PC-3 (cell line): ENCODE data around the gene NAA25.

Experiments used
- EZH2 ChIP-seq: fragments of 300-600 bp; sonication (generic); IDR thresholded peaks from one replicate; pipeline ENCODE4 v1.6.1; 2017; ENCODE audit warnings: antibody characterized with exemption, mild to moderate bottlenecking, low read length; ENCODE audit not compliant: unreplicated experiment
- EZH2phosphoT487 ChIP-seq: fragments of 300-600 bp; sonication (generic); IDR thresholded peaks from 2 replicates; pipeline ENCODE4 v1.6.1; 2018; ENCODE audit warnings: mild to moderate bottlenecking, antibody characterized with exemption, low read length, borderline replicate concordance
- TF ChIP-seq, protein P1 (sequence below): fragments of 300-600 bp; sonication (generic); conservative IDR thresholded peaks from 2 replicates; pipeline ENCODE4 v1.5.1; 2017; ENCODE audit warnings: antibody characterized with exemption, low read depth, mild to moderate bottlenecking, low read length

DNA sequence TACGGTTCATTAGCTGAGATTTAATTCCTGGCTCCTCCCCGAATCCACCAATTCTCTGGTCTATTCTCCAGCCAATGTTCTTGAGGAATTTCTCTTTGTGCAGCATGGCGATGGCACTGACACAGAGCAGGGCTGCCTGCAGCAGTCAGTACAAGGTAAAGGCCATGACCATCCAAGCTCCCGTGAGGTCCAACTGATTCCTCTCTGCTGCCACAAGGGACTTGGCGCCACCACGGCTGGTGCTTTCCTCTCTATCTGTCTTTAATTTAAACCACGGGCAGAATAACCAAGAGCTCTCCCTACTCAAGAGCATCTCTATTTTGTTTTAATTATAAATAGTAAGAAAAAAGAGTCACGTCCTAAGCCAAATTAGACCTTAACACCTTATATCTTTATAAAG is 107.8 kb downstream of the NAA25 start:
- TF ChIP-seq, protein P1, sequence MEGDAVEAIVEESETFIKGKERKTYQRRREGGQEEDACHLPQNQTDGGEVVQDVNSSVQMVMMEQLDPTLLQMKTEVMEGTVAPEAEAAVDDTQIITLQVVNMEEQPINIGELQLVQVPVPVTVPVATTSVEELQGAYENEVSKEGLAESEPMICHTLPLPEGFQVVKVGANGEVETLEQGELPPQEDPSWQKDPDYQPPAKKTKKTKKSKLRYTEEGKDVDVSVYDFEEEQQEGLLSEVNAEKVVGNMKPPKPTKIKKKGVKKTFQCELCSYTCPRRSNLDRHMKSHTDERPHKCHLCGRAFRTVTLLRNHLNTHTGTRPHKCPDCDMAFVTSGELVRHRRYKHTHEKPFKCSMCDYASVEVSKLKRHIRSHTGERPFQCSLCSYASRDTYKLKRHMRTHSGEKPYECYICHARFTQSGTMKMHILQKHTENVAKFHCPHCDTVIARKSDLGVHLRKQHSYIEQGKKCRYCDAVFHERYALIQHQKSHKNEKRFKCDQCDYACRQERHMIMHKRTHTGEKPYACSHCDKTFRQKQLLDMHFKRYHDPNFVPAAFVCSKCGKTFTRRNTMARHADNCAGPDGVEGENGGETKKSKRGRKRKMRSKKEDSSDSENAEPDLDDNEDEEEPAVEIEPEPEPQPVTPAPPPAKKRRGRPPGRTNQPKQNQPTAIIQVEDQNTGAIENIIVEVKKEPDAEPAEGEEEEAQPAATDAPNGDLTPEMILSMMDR = no peak
- TF ChIP-seq EZH2phosphoT487 (no peak), EZH2 (no peak)
